Upper lobe of left lung (tissue), 6 donors: Measurements from ENCODE around the gene SSBP3. TPM values are rescaled to one million over a fixed set of nuclear protein-coding genes. Genes with fewer than 3 reads are reported as not detected.
A peak's percentile ranks its signal among the peaks of the same experiment; 100 is the strongest.

Experiments
- ATAC-seq, 2 donors: fragments of 200-7000 bp; cut with Tn5 transposase; one replicate each; pipeline ENCODE4 v1.9.1; 2022; ENCODE audit warnings: mild to moderate bottlenecking in 2 of 2, moderate library complexity in 2 of 2; ENCODE audit not compliant: low FRiP score in 2 of 2
- DNase-seq, 2 donors: peaks; one replicate each; pipeline ENCODE4 v3.0.0-alpha.2; 2019 to 2020
- H3K27ac ChIP-seq, 4 donors: fragments of 200-600 bp; sonication (generic); one replicate each; pipeline ENCODE4 v1.5.1; 2016 to 2019
- H3K27me3 ChIP-seq, 4 donors: fragments of 200-600 bp; sonication (generic); one replicate each; pipeline ENCODE4 v1.5.1; 2017 to 2019
- H3K36me3 ChIP-seq, 4 donors: fragments of 200-600 bp; sonication (generic); one replicate each; pipeline ENCODE4 v1.5.1; 2016 to 2019
- H3K4me1 ChIP-seq, 4 donors: fragments of 200-600 bp; sonication (generic); one replicate each; pipeline ENCODE4 v1.5.1; 2018 to 2019
- H3K4me3 ChIP-seq, 4 donors: fragments of 200-600 bp; sonication (generic); one replicate each; pipeline ENCODE4 v1.5.1; 2017 to 2019; ENCODE audit warnings: mild to moderate bottlenecking in 2 of 4, moderate library complexity in 1 of 4
- H3K9me3 ChIP-seq, 4 donors: fragments of 200-600 bp; sonication (generic); one replicate each; pipeline ENCODE4 v1.5.1; 2018 to 2019
- EP300 ChIP-seq, 4 donors: sonication (generic); formaldehyde crosslinking; IDR thresholded peaks; one replicate each; pipeline ENCODE4 v1.5.1; 2017; ENCODE audit warnings: antibody characterized with exemption in 4 of 4, control low read depth in 2 of 4
- POLR2A ChIP-seq, 4 donors: fragments of 450-650 bp; IDR thresholded peaks; one replicate each; pipeline ENCODE4 v1.5.1; 2016 to 2017; ENCODE audit warnings: antibody characterized with exemption in 4 of 4, mild to moderate bottlenecking in 2 of 4
- POLR2AphosphoS5 ChIP-seq, 2 donors: sonication (generic); formaldehyde crosslinking; IDR thresholded peaks; one replicate each; pipeline ENCODE4 v1.5.1; 2017; ENCODE audit warnings: antibody characterized with exemption in 2 of 2
- WGBS, 2 donors: methylation state at CpG; one replicate each; pipeline ENCODE4 v1.1.5; 2017 to 2018; 5-methylcytosine and 5-hydroxymethylcytosine counted together
- total RNA-seq, 6 donors: library from RNA; depleted of rRNA in 4 of 6; stranded (reverse); fragments of >200 nt in 4 of 6; gene quantifications; one replicate each; pipeline versions ENCODE4 v1.1.0 to v1.2.1, GENCODE V29; 2016 to 2021
- TF ChIP-seq, protein P1 (sequence below), 6 experiments: fragments of 450-650 bp in 4 of 6; fragments of 200-600 bp in 2 of 6; sonication (generic) in 2 of 6; IDR thresholded peaks; one replicate each; pipeline ENCODE4 v1.5.1; 2016 to 2019; ENCODE audit warnings: antibody characterized with exemption in 6 of 6
- donor health status: DM: no; HTN: no; CAD: no; lungs with moderate emphysema.
- donor health status: DM: no; HTN: yes; CAD: no; lungs with severe emphysema.

Gene SSBP3
- total RNA-seq, 6 donors from 2014 or later: 17.8 to 35.6 (median 26.4) TPM

DNA sequence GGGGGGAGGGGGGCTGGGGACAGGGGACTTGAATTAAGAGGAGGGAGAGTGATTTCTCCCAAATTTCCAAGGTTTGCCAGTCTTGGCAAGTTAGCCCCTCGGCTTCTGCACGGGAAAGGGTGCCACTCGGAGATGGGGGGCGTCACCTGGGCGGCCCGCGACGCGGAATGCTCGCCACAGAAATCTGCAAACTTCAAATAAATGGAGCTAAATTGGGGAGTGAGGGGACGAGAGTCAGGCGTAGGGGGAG is 885 bp upstream of the SSBP3 start:
- TF ChIP-seq, protein P1, sequence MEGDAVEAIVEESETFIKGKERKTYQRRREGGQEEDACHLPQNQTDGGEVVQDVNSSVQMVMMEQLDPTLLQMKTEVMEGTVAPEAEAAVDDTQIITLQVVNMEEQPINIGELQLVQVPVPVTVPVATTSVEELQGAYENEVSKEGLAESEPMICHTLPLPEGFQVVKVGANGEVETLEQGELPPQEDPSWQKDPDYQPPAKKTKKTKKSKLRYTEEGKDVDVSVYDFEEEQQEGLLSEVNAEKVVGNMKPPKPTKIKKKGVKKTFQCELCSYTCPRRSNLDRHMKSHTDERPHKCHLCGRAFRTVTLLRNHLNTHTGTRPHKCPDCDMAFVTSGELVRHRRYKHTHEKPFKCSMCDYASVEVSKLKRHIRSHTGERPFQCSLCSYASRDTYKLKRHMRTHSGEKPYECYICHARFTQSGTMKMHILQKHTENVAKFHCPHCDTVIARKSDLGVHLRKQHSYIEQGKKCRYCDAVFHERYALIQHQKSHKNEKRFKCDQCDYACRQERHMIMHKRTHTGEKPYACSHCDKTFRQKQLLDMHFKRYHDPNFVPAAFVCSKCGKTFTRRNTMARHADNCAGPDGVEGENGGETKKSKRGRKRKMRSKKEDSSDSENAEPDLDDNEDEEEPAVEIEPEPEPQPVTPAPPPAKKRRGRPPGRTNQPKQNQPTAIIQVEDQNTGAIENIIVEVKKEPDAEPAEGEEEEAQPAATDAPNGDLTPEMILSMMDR (IDR thresholded peaks at IDR 0.05): no peak
- TF ChIP-seq POLR2A (IDR thresholded peaks at IDR 0.05) (no peak), EP300 (IDR thresholded peaks at IDR 0.05) (no peak), POLR2AphosphoS5 (IDR thresholded peaks at IDR 0.05) (no peak)
- H3K36me3 ChIP-seq: peaks cover 0 to 9% (median 0%) of the 10 kb centered on the region in 4 donors
- H3K4me3 ChIP-seq: peak overlapping the region; percentile 85 to 98 (median 97)
- 0 to 2% methylated on average over 3 to 12 of the region's 12 CpGs for WGBS, 2 donors
- DNase-seq (no peak), ATAC-seq (no peak)
- H3K4me1 ChIP-seq: peaks cover 29 to 52% (median 42%) of the 10 kb centered on the region in 4 donors
- no peaks in the 10 kb centered on the region for H3K9me3 ChIP-seq
- H3K27ac ChIP-seq: peak overlapping the region; percentile 89 to 97 (median 92)
- H3K27me3 ChIP-seq: no peaks in the 10 kb centered on the region

DNA sequence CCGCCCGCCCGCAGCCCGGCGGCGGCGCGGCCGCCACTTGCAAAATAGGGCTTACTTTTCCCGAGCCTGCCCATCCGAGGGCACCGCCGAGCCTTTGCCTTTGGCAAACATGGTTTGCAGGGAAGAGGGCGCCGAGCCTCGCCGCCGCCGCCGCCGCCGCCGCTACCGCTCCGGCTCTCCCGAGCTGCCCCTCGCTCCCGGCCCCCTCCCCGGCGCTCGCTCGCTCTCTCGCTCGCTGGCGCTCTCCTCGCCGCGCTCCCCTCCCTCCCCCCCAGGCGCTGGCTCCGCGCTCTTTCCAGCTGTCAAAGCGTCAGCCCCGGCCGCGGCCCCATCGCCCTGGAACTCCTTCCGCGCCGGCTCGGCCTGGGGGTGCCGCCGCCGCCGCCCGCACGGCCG is 298 bp downstream of the SSBP3 start:
- H3K27ac ChIP-seq: peak overlapping the region; percentile 52 to 97 (median 65)
- H3K9me3 ChIP-seq: no peaks in the 10 kb centered on the region
- peaks cover 29 to 57% (median 43%) of the 10 kb centered on the region in 4 donors for H3K4me1 ChIP-seq
- DNase-seq (no peak), ATAC-seq (no peak)
- TF ChIP-seq POLR2A (IDR thresholded peaks at IDR 0.05): no peak
- TF ChIP-seq EP300 (IDR thresholded peaks at IDR 0.05): no peak
- TF ChIP-seq, protein P1 (IDR thresholded peaks at IDR 0.05): no peak
- TF ChIP-seq POLR2AphosphoS5 (IDR thresholded peaks at IDR 0.05): no peak
- H3K4me3 ChIP-seq: peak overlapping the region; percentile 81 to 98 (median 91)
- peaks cover 0 to 21% (median 3%) of the 10 kb centered on the region in 4 donors for H3K36me3 ChIP-seq
- H3K27me3 ChIP-seq: no peaks in the 10 kb centered on the region
- 0% methylated on average over 6 of the region's 57 CpGs; no CpG with 5 or more reads in 1 of the 2 donors for WGBS, 2 donors

DNA sequence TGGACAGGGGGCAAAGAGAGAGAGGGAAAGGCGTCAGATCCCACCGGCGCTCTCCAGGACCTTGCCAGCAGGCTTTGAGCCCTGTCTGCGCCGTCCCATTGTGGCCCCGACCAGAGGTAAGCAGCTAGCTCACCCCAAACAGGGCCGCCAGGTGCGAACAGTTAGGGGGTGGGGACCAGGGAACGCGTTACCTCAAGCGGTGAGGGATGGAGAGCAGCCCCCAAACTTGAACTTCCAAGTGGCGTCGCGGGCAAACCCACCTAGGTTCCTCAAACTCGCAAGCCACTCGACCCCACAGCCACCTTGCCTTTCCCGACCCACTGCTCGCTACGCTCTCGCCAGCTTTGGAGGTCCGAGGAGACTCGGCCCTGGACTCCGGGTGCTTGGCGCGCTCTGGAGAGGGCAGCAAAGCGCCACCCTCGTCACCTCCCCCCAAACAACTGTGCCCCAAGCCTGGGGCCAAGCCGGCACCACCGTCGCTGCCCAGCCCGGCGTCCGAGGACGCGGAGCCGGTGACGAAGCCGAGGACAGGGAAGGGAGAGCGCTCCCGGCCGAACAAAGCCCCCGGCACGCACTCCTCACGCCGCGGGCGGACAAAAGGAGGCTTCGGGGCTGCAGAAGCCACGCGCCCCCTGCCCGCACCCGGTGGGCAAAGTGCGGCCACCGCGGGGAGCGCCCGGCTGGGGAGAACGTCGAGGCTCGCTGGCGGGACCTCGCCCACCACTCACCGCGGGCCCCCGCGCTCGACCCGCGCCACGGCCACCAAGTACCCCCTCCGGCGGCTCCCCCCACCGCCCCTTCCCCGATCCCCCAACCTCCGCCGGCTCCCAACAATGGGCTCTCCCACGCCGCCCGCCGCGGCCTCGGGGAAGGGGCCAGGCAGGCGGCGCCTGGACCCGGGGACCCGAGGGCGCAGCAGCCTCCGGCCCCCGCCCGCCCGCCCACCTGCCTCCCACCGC is 976 bp downstream of the SSBP3 start:
- no peak for ATAC-seq
- H3K4me3 ChIP-seq: peak overlapping the region; percentile 81 to 98 (median 91)
- peak overlapping the region; percentile 58 to 97 (median 72) for H3K27ac ChIP-seq
- DNase-seq: peak; percentile 30 to 87
- WGBS, 2 donors: 5 to 15% methylated on average over 28 to 35 of the region's 92 CpGs
- TF ChIP-seq EP300 (IDR thresholded peaks at IDR 0.05) (no peak), POLR2AphosphoS5 (IDR thresholded peaks at IDR 0.05) (no peak), POLR2A (IDR thresholded peaks at IDR 0.05) (no peak)
- TF ChIP-seq, protein P1 (IDR thresholded peaks at IDR 0.05): no peak
- H3K27me3 ChIP-seq: no peaks in the 10 kb centered on the region
- peaks cover 0 to 27% (median 7%) of the 10 kb centered on the region in 4 donors for H3K36me3 ChIP-seq
- H3K4me1 ChIP-seq: peaks cover 29 to 57% (median 45%) of the 10 kb centered on the region in 4 donors
- no peaks in the 10 kb centered on the region for H3K9me3 ChIP-seq

DNA sequence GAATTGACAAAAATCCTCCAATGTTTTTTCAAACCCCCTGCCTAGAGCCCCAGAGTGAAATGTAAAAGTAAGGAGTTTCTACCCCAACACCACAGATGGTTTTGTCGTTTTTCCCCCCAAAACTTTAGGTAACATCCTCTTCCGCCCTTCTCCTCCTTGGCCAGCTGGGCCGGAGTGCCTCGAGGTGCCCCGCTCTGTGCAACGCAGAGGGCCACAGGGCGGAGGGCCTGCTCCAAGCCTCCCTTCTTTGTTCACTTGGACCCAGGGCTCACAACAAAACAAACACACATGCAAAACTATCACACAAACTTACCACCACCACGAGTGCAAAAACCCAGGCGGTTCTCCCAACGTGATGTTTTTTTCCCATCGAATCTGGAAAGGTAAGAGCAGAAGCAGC is 1.9 kb downstream of the SSBP3 start:
- TF ChIP-seq EP300 (IDR thresholded peaks at IDR 0.05) (no peak), POLR2AphosphoS5 (IDR thresholded peaks at IDR 0.05) (no peak), POLR2A (IDR thresholded peaks at IDR 0.05) (no peak)
- TF ChIP-seq, protein P1 (IDR thresholded peaks at IDR 0.05): no peak
- 64 to 65% methylated on average over 11 of the region's 11 CpGs for WGBS, 2 donors
- H3K4me1 ChIP-seq: peaks cover 29 to 54% (median 44%) of the 10 kb centered on the region in 4 donors

More for the DNA sequence above, 1.9 kb downstream of the SSBP3 start:
- peak overlapping the region in 1 of 4 donors; percentile 27 for H3K27ac ChIP-seq
- no peak for ATAC-seq
- H3K4me3 ChIP-seq: peak overlapping the region in 3 of 4 donors; percentile 85 to 98 (median 97)
- peaks cover 6 to 36% (median 12%) of the 10 kb centered on the region in 4 donors for H3K36me3 ChIP-seq
- DNase-seq: no peak
- no peaks in the 10 kb centered on the region for H3K27me3 ChIP-seq
- no peaks in the 10 kb centered on the region for H3K9me3 ChIP-seq
